C4-2B (cell line): ENCODE results near the gene TEAD4.

Experiments
- H3K27ac ChIP-seq: fragments of 450-650 bp; 2 replicates; pipeline ENCODE4 v1.5.1; 2017
- ZFX ChIP-seq: fragments of 450-650 bp; IDR thresholded peaks from 2 replicates; pipeline ENCODE4 v1.6.1; 2017
- TF ChIP-seq, protein P1 (sequence below): fragments of 450-650 bp; conservative IDR thresholded peaks from 2 replicates; pipeline ENCODE4 v1.5.1; 2017; ENCODE audit warnings: mild to moderate bottlenecking

The TEAD4 gene

DNA sequence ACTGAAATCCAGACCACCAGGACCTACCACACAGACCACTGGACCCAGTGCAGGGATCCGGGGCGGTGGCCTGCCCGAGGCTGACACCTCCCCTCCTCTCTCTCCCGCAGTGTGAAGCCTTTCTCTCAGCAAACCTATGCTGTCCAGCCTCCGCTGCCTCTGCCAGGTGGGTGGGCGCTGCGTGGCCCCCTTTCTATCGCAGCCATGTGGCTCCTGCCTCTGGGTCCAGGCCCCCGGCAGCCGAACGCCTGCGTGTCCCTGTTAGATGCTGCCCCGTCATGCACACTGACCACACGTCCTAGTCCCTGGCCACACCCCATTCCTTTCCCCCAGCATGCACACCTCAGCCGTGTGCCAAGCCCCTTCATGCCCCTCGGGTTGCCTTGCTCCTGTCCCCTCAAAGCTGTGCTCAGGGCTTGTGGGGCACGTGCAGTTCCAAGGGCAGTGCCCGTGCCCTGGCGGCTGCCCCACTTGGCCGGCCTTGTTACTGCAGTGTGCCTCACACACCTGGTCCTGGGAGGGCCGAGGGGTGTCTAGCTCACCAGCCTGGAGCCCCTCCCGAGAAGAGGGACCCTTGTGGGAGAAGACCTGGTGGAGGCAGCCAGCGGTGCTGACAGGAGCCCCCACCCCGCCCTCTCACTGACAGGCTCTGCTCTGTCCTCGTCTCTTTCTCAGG lies 59.9 kb downstream of the TEAD4 start:
- no peak overlapping the region for H3K27ac ChIP-seq
- TF ChIP-seq ZFX: no peak
- TF ChIP-seq, protein P1, sequence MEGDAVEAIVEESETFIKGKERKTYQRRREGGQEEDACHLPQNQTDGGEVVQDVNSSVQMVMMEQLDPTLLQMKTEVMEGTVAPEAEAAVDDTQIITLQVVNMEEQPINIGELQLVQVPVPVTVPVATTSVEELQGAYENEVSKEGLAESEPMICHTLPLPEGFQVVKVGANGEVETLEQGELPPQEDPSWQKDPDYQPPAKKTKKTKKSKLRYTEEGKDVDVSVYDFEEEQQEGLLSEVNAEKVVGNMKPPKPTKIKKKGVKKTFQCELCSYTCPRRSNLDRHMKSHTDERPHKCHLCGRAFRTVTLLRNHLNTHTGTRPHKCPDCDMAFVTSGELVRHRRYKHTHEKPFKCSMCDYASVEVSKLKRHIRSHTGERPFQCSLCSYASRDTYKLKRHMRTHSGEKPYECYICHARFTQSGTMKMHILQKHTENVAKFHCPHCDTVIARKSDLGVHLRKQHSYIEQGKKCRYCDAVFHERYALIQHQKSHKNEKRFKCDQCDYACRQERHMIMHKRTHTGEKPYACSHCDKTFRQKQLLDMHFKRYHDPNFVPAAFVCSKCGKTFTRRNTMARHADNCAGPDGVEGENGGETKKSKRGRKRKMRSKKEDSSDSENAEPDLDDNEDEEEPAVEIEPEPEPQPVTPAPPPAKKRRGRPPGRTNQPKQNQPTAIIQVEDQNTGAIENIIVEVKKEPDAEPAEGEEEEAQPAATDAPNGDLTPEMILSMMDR: no peak

DNA sequence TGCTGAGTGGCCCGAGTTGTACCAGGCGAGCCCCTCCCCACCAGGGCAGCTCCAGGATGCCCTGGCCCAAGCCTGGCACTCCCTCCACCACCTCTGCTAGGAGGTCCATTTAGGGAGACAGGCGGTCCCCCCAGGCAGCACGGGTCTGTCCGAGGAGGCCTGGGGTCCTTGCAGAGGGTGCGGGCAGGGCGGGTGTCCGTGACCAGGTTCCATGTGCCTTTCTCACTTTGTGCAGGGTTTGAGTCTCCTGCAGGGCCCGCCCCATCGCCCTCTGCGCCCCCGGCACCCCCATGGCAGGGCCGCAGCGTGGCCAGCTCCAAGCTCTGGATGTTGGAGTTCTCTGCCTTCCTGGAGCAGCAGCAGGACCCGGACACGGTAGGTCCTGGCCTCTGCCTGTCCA lies 61.2 kb downstream of the TEAD4 start:
- no peak for TF ChIP-seq ZFX
- TF ChIP-seq, protein P1: no peak
- H3K27ac ChIP-seq: no peak overlapping the region

DNA sequence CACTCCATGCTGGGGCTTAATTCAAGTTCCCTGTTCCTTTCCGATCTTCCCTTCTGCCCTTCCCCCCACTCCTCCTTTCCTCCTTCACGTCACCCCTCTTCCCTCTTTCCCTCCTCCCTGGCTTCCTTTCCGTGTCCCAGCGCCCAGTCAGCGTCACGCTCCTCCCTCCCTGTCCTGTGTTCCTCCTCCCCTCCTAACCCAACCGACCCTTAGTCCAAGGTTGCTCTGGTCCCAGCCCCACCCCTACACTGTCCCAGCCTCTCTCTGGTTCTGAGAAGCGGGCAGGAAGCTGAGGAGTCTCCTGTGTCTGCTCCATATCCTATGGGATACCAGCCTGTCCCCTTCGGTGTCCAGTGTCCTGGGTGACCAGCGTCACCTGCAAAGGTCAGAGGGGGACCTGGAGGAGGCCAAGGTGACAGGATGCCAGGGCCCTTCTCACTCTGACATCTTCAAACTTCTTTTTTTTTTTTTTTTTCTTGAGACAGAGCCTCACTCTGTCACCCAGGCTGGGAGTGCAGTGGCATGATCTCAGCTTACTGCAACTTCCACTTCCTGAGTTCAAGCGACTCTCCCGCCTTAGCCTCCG lies 61.7 kb downstream of the TEAD4 start:
- no peak overlapping the region for H3K27ac ChIP-seq
- TF ChIP-seq ZFX: no peak

DNA sequence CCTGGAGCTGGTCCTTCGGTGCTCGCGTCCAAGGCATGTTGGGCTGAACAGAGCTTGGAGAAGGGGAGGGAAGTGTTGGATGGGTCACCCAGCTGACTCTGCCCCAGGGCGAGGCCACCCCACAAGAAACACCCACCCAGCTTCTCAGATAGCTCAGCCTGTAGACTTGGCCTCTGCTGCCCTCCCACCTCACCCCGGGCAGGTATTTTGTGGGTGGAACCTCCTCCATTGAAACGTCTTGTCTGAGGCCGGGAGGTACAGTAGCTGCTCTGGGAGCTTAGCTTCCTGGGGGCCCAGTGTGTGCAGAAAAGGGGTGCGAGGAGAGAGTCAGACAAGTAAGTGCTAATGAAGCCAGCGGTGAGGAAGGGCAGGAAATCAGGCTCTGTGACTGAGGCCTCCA lies 63.2 kb downstream of the TEAD4 start:
- TF ChIP-seq, protein P1: no peak
- no peak for TF ChIP-seq ZFX
- H3K27ac ChIP-seq: no peak overlapping the region

DNA sequence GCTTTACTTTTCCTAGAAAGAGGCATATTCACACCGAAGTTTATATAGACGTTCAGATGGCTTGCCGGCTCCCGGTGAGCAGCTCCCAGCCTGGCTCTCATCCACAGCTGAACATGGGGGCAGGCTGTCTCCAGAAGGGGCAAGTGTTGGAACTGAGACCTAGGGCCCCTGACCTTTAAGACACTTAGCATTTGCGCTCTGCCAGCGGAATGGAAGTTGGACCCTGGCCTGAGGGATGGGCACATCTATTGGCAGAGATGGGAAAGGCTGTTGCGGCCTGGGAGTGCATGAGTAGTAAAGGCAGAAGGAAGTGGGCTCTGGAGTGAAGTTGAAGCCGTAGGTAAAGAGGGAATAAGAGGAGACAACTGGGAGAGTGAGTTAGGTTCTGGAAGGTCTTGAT lies 63.8 kb downstream of the TEAD4 start:
- no peak for TF ChIP-seq ZFX
- TF ChIP-seq, protein P1: no peak
- no peak overlapping the region for H3K27ac ChIP-seq

DNA sequence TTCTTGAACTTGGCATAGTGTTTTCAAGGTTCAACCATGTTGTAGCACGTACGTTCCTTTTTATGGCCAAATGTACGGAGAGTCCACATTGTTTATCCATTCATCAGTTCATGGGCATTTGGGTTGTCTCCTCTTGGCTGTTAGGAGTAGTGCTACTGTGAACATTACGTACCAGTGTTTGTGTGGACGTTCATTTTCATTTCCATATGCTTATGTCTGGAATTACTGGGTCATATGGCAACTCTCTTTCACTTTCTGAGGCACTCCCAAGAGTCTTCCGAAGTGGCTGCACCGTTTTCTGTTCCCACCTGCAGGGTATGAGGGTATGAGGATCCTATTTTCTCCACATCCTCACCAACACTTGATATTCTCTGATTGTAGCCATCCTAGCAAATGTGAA lies 68.9 kb downstream of the TEAD4 start:
- H3K27ac ChIP-seq: no peak overlapping the region
- TF ChIP-seq, protein P1: no peak
- TF ChIP-seq ZFX: no peak

DNA sequence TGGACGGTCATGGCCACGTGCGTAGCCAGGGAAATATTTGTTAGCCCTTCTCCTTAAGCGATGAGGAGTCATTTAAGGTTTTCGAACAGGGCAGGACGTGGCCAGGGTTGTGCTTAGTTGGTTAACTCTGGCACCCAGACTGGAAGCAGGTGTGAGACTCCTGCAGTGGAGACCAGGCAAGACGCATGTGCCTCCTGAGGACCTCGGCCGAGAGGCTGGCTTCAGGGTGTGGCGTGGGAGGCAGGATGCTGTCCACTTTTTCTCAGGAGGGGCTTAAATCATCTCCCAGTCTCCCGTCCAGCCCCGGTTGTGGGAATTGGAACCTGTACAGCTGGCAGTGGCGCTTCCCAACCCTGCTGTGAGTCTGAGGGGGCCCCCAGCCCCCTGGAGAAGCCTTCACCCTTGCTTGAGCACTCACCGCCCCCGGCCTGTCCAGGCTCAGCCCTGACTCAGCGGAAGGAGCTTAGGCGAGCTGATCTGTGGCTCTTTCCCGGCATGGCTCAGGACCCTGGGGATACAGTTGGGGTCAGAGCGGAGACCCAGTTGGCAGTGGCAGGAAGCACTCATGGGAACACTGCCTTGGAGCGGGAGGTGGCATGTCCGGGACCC lies 71.7 kb downstream of the TEAD4 start:
- no peak for TF ChIP-seq ZFX
- TF ChIP-seq, protein P1: no peak
- no peak overlapping the region for H3K27ac ChIP-seq
